Tibial nerve (tissue), 4 donors: ENCODE results near the gene DQX1. TPM values are rescaled to one million over a fixed set of nuclear protein-coding genes. Genes with fewer than 3 reads are reported as not detected.

Source experiments
- DNase-seq, 2 donors: peaks; one replicate each; pipeline ENCODE4 v3.0.0-alpha.2; 2019; ENCODE audit warnings: low spot score in 2 of 2
- H3K27ac ChIP-seq, 4 donors: fragments of 200-600 bp; sonication (generic) in 3 of 4; one replicate each; pipeline ENCODE4 v1.5.1; 2017 to 2019; ENCODE audit warnings: mild to moderate bottlenecking in 1 of 4
- H3K27me3 ChIP-seq, 2 donors: fragments of 200-600 bp; sonication (generic) in 1 of 2; one replicate each; pipeline versions ENCODE4 v1.5.1 to v1.6.0; 2017 to 2019
- H3K36me3 ChIP-seq, 3 donors: fragments of 200-600 bp; sonication (generic); one replicate each; pipeline ENCODE4 v1.5.1; 2018 to 2019
- H3K4me1 ChIP-seq, 4 donors: fragments of 200-600 bp; sonication (generic) in 3 of 4; one replicate each; pipeline ENCODE4 v1.5.1; 2017 to 2019
- H3K4me3 ChIP-seq, 4 donors: fragments of 200-600 bp; sonication (generic) in 3 of 4; one replicate each; pipeline ENCODE4 v1.5.1; 2017 to 2019; ENCODE audit warnings: mild to moderate bottlenecking in 1 of 4, moderate library complexity in 1 of 4
- H3K9me3 ChIP-seq, 4 donors: fragments of 200-600 bp; sonication (generic) in 3 of 4; one replicate each; pipeline ENCODE4 v1.5.1; 2017 to 2019
- CTCF ChIP-seq, 5 experiments: fragments of 200-600 bp in 3 of 5; fragments of 450-650 bp in 2 of 5; sonication (generic) in 3 of 5; IDR thresholded peaks; one replicate each; pipeline ENCODE4 v1.5.1; 2016 to 2019; ENCODE audit warnings: antibody characterized with exemption in 5 of 5, mild to moderate bottlenecking in 3 of 5, moderate library complexity in 2 of 5
- EP300 ChIP-seq, 2 donors: sonication (generic); formaldehyde crosslinking; IDR thresholded peaks; one replicate each; pipeline ENCODE4 v1.6.1; 2017; ENCODE audit warnings: antibody characterized with exemption in 2 of 2, mild to moderate bottlenecking in 1 of 2
- POLR2A ChIP-seq, 2 donors: fragments of 450-650 bp; IDR thresholded peaks; one replicate each; pipeline ENCODE4 v1.6.1; 2017; ENCODE audit warnings: antibody characterized with exemption in 2 of 2, mild to moderate bottlenecking in 2 of 2, moderate library complexity in 2 of 2
- WGBS, 2 donors: methylation state at CpG; one replicate each; pipeline ENCODE4 v1.1.5; 2018; 5-methylcytosine and 5-hydroxymethylcytosine counted together
- total RNA-seq, 4 donors: library from RNA; depleted of rRNA; stranded (reverse); fragments of >200 nt; gene quantifications; one replicate each; pipeline ENCODE4 v1.1.0, GENCODE V29; 2016

DQX1 gene
- total RNA-seq, 4 donors from 2014 or later, result 6.9 TPM; not detected in 3

- Histone ChIP-seq H3K4me3 (peak overlapping the region; percentile 63 to 88 (median 79)), H3K4me1 (peaks cover 0 to 46% (median 23%) of the 10 kb centered on the region in 4 donors), H3K9me3 (no peaks in the 10 kb centered on the region), H3K27ac (peak overlapping the region; percentile 92 to 99 (median 95)), H3K27me3 (peaks cover 0 to 27% of the 10 kb centered on the region in 2 donors), H3K36me3 (peaks cover 0 to 25% (median 0%) of the 10 kb centered on the region in 3 donors)
- TF ChIP-seq POLR2A (IDR thresholded peaks at IDR 0.05) (no peak), CTCF (IDR thresholded peaks at IDR 0.05) (no peak), EP300 (IDR thresholded peaks at IDR 0.05) (no peak)
- no peak for DNase-seq
- 12 to 23% methylated on average over 19 to 38 of the region's 38 CpGs for WGBS, 2 donors
Measured at GRCh38 chr2:74507926-74508520, 18.0 kb downstream of the DQX1 start.

GRCh38 chr2:74507145-74507925 is 18.7 kb downstream of the DQX1 start, which contains the start of gene PCGF1:
Gene PCGF1 (minus strand): TSS chr2:74507695. CDS start chr2:74507668, 27 bp downstream.
- Histone ChIP-seq H3K4me3 (peak within 1 kb of the TSS; percentile 63 to 88 (median 79)), H3K36me3 (peaks cover 0 to 25% (median 0%) of the 10 kb centered on the region in 3 donors), H3K27ac (peak within 1 kb of the TSS; percentile 92 to 99 (median 95)), H3K27me3 (peaks cover 0 to 23% of the 10 kb centered on the region in 2 donors), H3K4me1 (peaks cover 0 to 53% (median 23%) of the 10 kb centered on the region in 4 donors), H3K9me3 (no peaks in the 10 kb centered on the region)
- WGBS, 2 donors, result 1% methylated on average over 34 to 41 of the region's 56 CpGs
- peak; percentile 99 to 100 for DNase-seq
- TF ChIP-seq CTCF (IDR thresholded peaks at IDR 0.05) (peak in 3 of 5 experiments; percentile 11 to 52 (median 35)), EP300 (IDR thresholded peaks at IDR 0.05) (peak in 1 of 2 donors; percentile 93), POLR2A (IDR thresholded peaks at IDR 0.05) (peak in 1 of 2 donors; percentile 48)

- Histone ChIP-seq H3K4me1 (peaks cover 0 to 63% (median 23%) of the 10 kb centered on the region in 4 donors), H3K27ac (no peak overlapping the region), H3K9me3 (no peaks in the 10 kb centered on the region), H3K36me3 (peaks cover 0 to 25% (median 0%) of the 10 kb centered on the region in 3 donors), H3K27me3 (peaks cover 0 to 21% of the 10 kb centered on the region in 2 donors), H3K4me3 (peak overlapping the region in 1 of 4 donors; percentile 5)
- WGBS, 2 donors, result 96% methylated on average over 14 of the region's 14 CpGs
- TF ChIP-seq EP300 (IDR thresholded peaks at IDR 0.05), result no peak
- TF ChIP-seq POLR2A (IDR thresholded peaks at IDR 0.05), result no peak
- TF ChIP-seq CTCF (IDR thresholded peaks at IDR 0.05), result no peak
- no peak for DNase-seq
Measured at GRCh38 chr2:74505448-74506246, 20.4 kb downstream of the DQX1 start.

GRCh38 chr2:74504591-74504990 is 21.4 kb downstream of the DQX1 start:
- no peaks in the 10 kb centered on the region for H3K9me3 ChIP-seq
- H3K4me3 ChIP-seq, result no peak overlapping the region
- peak overlapping the region in 1 of 4 donors; percentile 79 for H3K27ac ChIP-seq
- DNase-seq, result no peak
- peaks cover 0 to 25% (median 0%) of the 10 kb centered on the region in 3 donors for H3K36me3 ChIP-seq
- H3K4me1 ChIP-seq, result peaks cover 0 to 67% (median 26%) of the 10 kb centered on the region in 4 donors
- peaks cover 0 to 30% of the 10 kb centered on the region in 2 donors for H3K27me3 ChIP-seq
- 91 to 95% methylated on average over 3 of the region's 3 CpGs for WGBS, 2 donors
- TF ChIP-seq POLR2A (IDR thresholded peaks at IDR 0.05), result no peak
- no peak for TF ChIP-seq EP300 (IDR thresholded peaks at IDR 0.05)
- no peak for TF ChIP-seq CTCF (IDR thresholded peaks at IDR 0.05)
